Measurements from ENCODE around the gene NUMBL. TPM values are rescaled to one million over a fixed set of nuclear protein-coding genes. Genes with fewer than 3 reads are reported as not detected.
A peak's percentile ranks its signal among the peaks of the same experiment; 100 is the strongest.

Gene NUMBL
- total RNA-seq, 6 experiments from 2014 or later: 6.1 to 19.6 (median 10.5) TPM

GRCh38 chr19:40721140-40721486 is 30.7 kb upstream of the NUMBL start:
- no peak for DNase-seq
- no peak for TF ChIP-seq POLR2A (IDR thresholded peaks at IDR 0.05)
- TF ChIP-seq, protein P1, sequence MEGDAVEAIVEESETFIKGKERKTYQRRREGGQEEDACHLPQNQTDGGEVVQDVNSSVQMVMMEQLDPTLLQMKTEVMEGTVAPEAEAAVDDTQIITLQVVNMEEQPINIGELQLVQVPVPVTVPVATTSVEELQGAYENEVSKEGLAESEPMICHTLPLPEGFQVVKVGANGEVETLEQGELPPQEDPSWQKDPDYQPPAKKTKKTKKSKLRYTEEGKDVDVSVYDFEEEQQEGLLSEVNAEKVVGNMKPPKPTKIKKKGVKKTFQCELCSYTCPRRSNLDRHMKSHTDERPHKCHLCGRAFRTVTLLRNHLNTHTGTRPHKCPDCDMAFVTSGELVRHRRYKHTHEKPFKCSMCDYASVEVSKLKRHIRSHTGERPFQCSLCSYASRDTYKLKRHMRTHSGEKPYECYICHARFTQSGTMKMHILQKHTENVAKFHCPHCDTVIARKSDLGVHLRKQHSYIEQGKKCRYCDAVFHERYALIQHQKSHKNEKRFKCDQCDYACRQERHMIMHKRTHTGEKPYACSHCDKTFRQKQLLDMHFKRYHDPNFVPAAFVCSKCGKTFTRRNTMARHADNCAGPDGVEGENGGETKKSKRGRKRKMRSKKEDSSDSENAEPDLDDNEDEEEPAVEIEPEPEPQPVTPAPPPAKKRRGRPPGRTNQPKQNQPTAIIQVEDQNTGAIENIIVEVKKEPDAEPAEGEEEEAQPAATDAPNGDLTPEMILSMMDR (IDR thresholded peaks at IDR 0.05): no peak
- intact Hi-C loops (cut with DNase I): no loop called here
- no peaks in the 10 kb centered on the region for H3K27me3 ChIP-seq
- peaks cover 0 to 31% (median 10%) of the 10 kb centered on the region in 4 donors for H3K4me1 ChIP-seq
- peak overlapping the region in 1 of 3 donors; percentile 92 for H3K4me3 ChIP-seq
- WGBS (ENCODE audit: insufficient coverage, low coverage, low lambda C conversion rate, missing lambda C conversion rate): 65% methylated on average over 5 of the region's 6 CpGs
- peaks cover 0 to 15% (median 2%) of the 10 kb centered on the region in 4 donors for H3K36me3 ChIP-seq
- ATAC-seq: peak in 1 of 4 donors; percentile 8
- H3K9me3 ChIP-seq: no peaks in the 10 kb centered on the region
- peak overlapping the region; percentile 84 to 98 (median 98) for H3K27ac ChIP-seq

DNA sequence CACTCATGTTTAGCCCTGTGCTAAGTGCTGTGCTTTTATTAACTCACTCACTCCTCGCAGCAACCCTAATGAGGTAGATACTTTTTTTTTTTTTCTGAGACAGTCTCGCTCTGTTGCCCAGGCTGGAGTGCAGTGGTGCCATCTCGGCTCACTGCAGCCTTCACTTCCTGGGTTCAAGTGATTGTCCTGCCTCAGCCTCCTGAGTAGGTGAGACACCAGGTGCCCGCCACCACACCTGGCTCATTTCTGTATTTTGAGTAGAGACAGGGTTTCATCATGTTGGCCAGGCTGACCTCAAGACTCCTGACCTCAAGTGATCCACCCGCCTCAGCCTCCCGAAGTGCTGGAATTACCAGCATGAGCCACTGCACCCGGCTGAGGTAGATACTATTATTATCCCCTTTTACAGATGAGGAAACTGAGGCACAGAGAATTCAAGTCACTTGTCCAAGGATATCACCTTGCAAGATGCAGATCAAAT is 29.0 kb upstream of the NUMBL start:
- Histone ChIP-seq H3K36me3 (peaks cover 0 to 3% (median 0%) of the 10 kb centered on the region in 4 donors), H3K27ac (peak overlapping the region; percentile 84 to 98 (median 98)), H3K4me1 (peaks cover 0 to 37% (median 15%) of the 10 kb centered on the region in 4 donors), H3K27me3 (no peaks in the 10 kb centered on the region), H3K9me3 (no peaks in the 10 kb centered on the region), H3K4me3 (peak overlapping the region; percentile 61 to 92 (median 83))
- TF ChIP-seq, protein P1 (IDR thresholded peaks at IDR 0.05): no peak
- TF ChIP-seq POLR2A (IDR thresholded peaks at IDR 0.05): no peak
- WGBS (ENCODE audit: insufficient coverage, low coverage, low lambda C conversion rate, missing lambda C conversion rate): 5% methylated on average over 6 of the region's 7 CpGs
- ATAC-seq (no peak), DNase-seq (no peak)
- intact Hi-C loops (cut with DNase I): no loop called here

GRCh38 chr19:40718774-40719391 is 28.4 kb upstream of the NUMBL start:
- ATAC-seq (peak; percentile 36 to 66 (median 58)), DNase-seq (peak; percentile 90 to 95 (median 94))
- Histone ChIP-seq H3K4me3 (peak overlapping the region; percentile 61 to 92 (median 83)), H3K9me3 (no peaks in the 10 kb centered on the region), H3K4me1 (peaks cover 0 to 40% (median 15%) of the 10 kb centered on the region in 4 donors), H3K36me3 (peaks cover 0 to under 1% (median 0%) of the 10 kb centered on the region in 4 donors), H3K27me3 (no peaks in the 10 kb centered on the region), H3K27ac (peak overlapping the region; percentile 84 to 98 (median 98))
- intact Hi-C loops (cut with DNase I): no loop called here
- WGBS (ENCODE audit: insufficient coverage, low coverage, low lambda C conversion rate, missing lambda C conversion rate): 8% methylated on average over 9 of the region's 16 CpGs
- TF ChIP-seq, protein P1 (IDR thresholded peaks at IDR 0.05): no peak
- no peak for TF ChIP-seq POLR2A (IDR thresholded peaks at IDR 0.05)

DNA sequence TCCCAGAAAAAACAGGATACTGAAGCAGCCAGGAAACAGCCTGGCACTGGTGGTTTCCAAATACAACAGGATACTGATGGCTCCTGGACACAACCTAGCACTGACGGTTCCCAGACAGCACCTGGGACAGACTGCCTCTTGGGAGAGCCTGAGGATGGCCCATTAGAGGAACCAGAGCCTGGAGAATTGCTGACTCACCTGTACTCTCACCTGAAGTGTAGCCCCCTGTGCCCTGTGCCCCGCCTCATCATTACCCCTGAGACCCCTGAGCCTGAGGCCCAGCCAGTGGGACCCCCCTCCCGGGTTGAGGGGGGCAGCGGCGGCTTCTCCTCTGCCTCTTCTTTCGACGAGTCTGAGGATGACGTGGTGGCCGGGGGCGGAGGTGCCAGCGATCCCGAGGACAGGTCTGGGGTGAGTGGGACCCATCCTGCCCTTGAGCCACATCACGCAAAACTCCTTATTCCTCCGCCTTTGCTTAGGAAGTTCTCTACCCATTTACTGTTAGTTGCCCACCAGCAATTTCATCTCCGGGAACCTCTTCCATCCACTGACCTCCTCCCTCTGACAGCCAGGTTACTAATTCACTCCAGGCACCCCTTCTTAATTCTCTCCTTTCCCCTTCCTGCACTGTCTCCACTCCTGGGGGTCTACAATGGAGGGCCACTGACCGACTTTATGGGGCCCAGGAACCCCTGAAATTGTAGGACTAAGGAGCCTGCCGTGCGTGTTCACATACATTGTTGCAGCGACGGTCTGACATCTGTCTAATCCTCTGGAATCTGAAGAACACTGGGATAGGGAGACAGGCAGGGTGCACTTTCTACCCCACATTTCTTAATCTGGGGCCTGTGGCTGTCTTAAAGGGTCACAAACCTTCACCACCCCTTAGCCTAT is 27.7 kb upstream of the NUMBL start:
- H3K27ac ChIP-seq: peak overlapping the region; percentile 84 to 98 (median 98)
- peak in 1 of 3 donors; percentile 62 for DNase-seq
- H3K4me3 ChIP-seq: peak overlapping the region; percentile 61 to 92 (median 83)
- no peak for ATAC-seq
- peaks cover 0 to 40% (median 15%) of the 10 kb centered on the region in 4 donors for H3K4me1 ChIP-seq
- no peaks in the 10 kb centered on the region for H3K9me3 ChIP-seq
- WGBS (ENCODE audit: insufficient coverage, low coverage, low lambda C conversion rate, missing lambda C conversion rate): 9% methylated on average over 14 of the region's 20 CpGs
- no peak for TF ChIP-seq POLR2A (IDR thresholded peaks at IDR 0.05)
- TF ChIP-seq, protein P1 (IDR thresholded peaks at IDR 0.05): no peak
- intact Hi-C loops (cut with DNase I): no loop called here
- no peaks in the 10 kb centered on the region for H3K27me3 ChIP-seq
- peaks cover 0 to 3% (median 0%) of the 10 kb centered on the region in 4 donors for H3K36me3 ChIP-seq

All from right lobe of liver (tissue), 6 donors.